H9 (cell line): ENCODE measurements around the gene IFI44. TPM values are rescaled to one million over a fixed set of nuclear protein-coding genes. Genes with fewer than 3 reads are reported as not detected.

Experiments used
- DNase-seq: peaks from one replicate; pipeline ENCODE4 v3.0.0-alpha.2; 2017
- H2AFZ ChIP-seq: one replicate; pipeline ENCODE4 v1.6.1; 2013; ENCODE audit warnings: mild to moderate bottlenecking, low read length, control low read depth, moderate library complexity
- H2AK5ac ChIP-seq: 2 replicates; pipeline ENCODE4 v1.6.1; 2013; ENCODE audit warnings: low read length, control low read depth, mixed read lengths; ENCODE audit not compliant: insufficient read length
- H2BK120ac ChIP-seq: one replicate; pipeline ENCODE4 v1.6.1; 2013; ENCODE audit warnings: low read depth, mild to moderate bottlenecking, low read length, control low read depth, inconsistent platforms; ENCODE audit not compliant: poor library complexity, severe bottlenecking
- H2BK12ac ChIP-seq: 2 replicates; pipeline ENCODE4 v1.6.1; 2013; ENCODE audit warnings: low read length, control low read depth, mixed read lengths, low read depth; ENCODE audit not compliant: insufficient read length
- H2BK15ac ChIP-seq: 2 replicates; pipeline ENCODE4 v1.6.1; 2013; ENCODE audit warnings: low read depth, low read length, control low read depth
- H2BK20ac ChIP-seq: one replicate; pipeline ENCODE4 v1.6.1; 2013; ENCODE audit warnings: low read depth, mild to moderate bottlenecking, low read length, control low read depth, inconsistent platforms; ENCODE audit not compliant: poor library complexity, severe bottlenecking
- H2BK5ac ChIP-seq: 2 replicates; pipeline ENCODE4 v1.6.1; 2013; ENCODE audit warnings: low read length, control low read depth, mixed read lengths; ENCODE audit not compliant: insufficient read length
- H3K14ac ChIP-seq: 2 replicates; pipeline ENCODE4 v1.6.1; 2013; ENCODE audit warnings: low read length, control low read depth; ENCODE audit not compliant: insufficient read depth
- H3K18ac ChIP-seq: 2 replicates; pipeline ENCODE4 v1.6.1; 2013; ENCODE audit warnings: low read depth, mild to moderate bottlenecking, mixed read lengths, low read length, control low read depth; ENCODE audit not compliant: insufficient read length
- H3K23ac ChIP-seq: 2 replicates; pipeline ENCODE4 v1.6.1; 2013; ENCODE audit warnings: low read length, control low read depth, mixed read lengths, low read depth; ENCODE audit not compliant: insufficient read length
- H3K23me2 ChIP-seq: 2 replicates; pipeline ENCODE4 v1.6.1; 2013; ENCODE audit warnings: low read depth, mild to moderate bottlenecking, mixed read lengths, low read length, control low read depth; ENCODE audit not compliant: insufficient read length, poor library complexity, severe bottlenecking
- H3K27ac ChIP-seq: 2 replicates; pipeline ENCODE4 v1.5.1; 2013; ENCODE audit warnings: low read length, control low read depth, mixed read lengths, low read depth; ENCODE audit not compliant: insufficient read length
- H3K27me3 ChIP-seq: 2 replicates; pipeline ENCODE4 v1.6.1; 2013; ENCODE audit warnings: low read length, control low read depth, inconsistent platforms; ENCODE audit not compliant: insufficient read depth
- H3K4ac ChIP-seq: 2 replicates; pipeline ENCODE4 v1.6.1; 2013; ENCODE audit warnings: low read depth, mild to moderate bottlenecking, control low read depth, inconsistent platforms, low read length, moderate library complexity
- H3K4me1 ChIP-seq: 2 replicates; pipeline ENCODE4 v1.6.1; 2013; ENCODE audit warnings: low read length, control low read depth, inconsistent platforms; ENCODE audit not compliant: insufficient read depth
- H3K4me2 ChIP-seq: 2 replicates; pipeline ENCODE4 v1.6.1; 2013; ENCODE audit warnings: low read length, control low read depth, mixed read lengths; ENCODE audit not compliant: insufficient read length, insufficient read depth
- H3K56ac ChIP-seq: 2 replicates; pipeline ENCODE4 v1.6.1; 2013; ENCODE audit warnings: low read depth, mild to moderate bottlenecking, mixed read lengths, low read length, control low read depth; ENCODE audit not compliant: insufficient read length
- H3K79me1 ChIP-seq: 2 replicates; pipeline ENCODE4 v1.6.1; 2013; ENCODE audit warnings: low read depth, mild to moderate bottlenecking, moderate library complexity, low read length, control low read depth, inconsistent platforms; ENCODE audit not compliant: insufficient read depth, poor library complexity, severe bottlenecking
- H3K79me2 ChIP-seq: 2 replicates; pipeline ENCODE4 v1.6.1; 2013; ENCODE audit warnings: low read length, control low read depth, inconsistent platforms; ENCODE audit not compliant: insufficient read depth
- H3K9ac ChIP-seq: 2 replicates; pipeline ENCODE4 v1.6.1; 2013; ENCODE audit warnings: low read length, control low read depth, mixed read lengths; ENCODE audit not compliant: insufficient read length; ENCODE audit errors: extremely low read depth
- H3K9me3 ChIP-seq: one replicate; pipeline ENCODE4 v1.6.1; 2013; ENCODE audit warnings: low read depth, low read length, inconsistent platforms; ENCODE audit not compliant: control insufficient read depth
- H3T11ph ChIP-seq: one replicate; pipeline ENCODE4 v1.6.1; 2013; ENCODE audit warnings: mild to moderate bottlenecking, low read length, control low read depth, inconsistent platforms
- H4K20me1 ChIP-seq: one replicate; pipeline ENCODE4 v1.6.1; 2013; ENCODE audit not compliant: control insufficient read depth, insufficient read length, insufficient read depth
- H4K5ac ChIP-seq: 2 replicates; pipeline ENCODE4 v1.6.1; 2013; ENCODE audit warnings: low read depth, mild to moderate bottlenecking, mixed read lengths, low read length, control low read depth; ENCODE audit not compliant: insufficient read length
- H4K8ac ChIP-seq: replicated peaks from 2 replicates; pipeline ENCODE4 v1.6.1; 2013; ENCODE audit warnings: low read length, control low read depth, mixed read lengths, low read depth; ENCODE audit not compliant: insufficient read length
- H4K91ac ChIP-seq: 2 replicates; pipeline ENCODE4 v1.6.1; 2013; ENCODE audit warnings: low read depth, mild to moderate bottlenecking, moderate library complexity, mixed read lengths, low read length, control low read depth; ENCODE audit not compliant: insufficient read length
- H3K27ac Mint-ChIP-seq, 3 experiments: 2 replicates in 2 of 3; 3 replicates in 1 of 3; pipeline ENCODE4 v1.8.0; 2020 to 2021; ENCODE audit warnings: mixed read lengths in 3 of 3, mild to moderate bottlenecking in 1 of 3, moderate library complexity in 1 of 3
- H3K27me3 Mint-ChIP-seq: 2 replicates; pipeline ENCODE4 v1.8.0; 2021; ENCODE audit warnings: low read depth, mild to moderate bottlenecking, moderate library complexity, mixed read lengths
- H3K36me3 Mint-ChIP-seq, 3 experiments: 2 replicates in 2 of 3; 3 replicates in 1 of 3; pipeline ENCODE4 v1.8.0; 2020 to 2021; ENCODE audit warnings: low read depth in 3 of 3, mixed read lengths in 3 of 3; ENCODE audit not compliant: insufficient read depth in 1 of 3
- H3K4me1 Mint-ChIP-seq, 2 experiments: 2 replicates each; pipeline ENCODE4 v1.8.0; 2020; ENCODE audit warnings: mixed read lengths in 2 of 2
- H3K4me3 Mint-ChIP-seq, 2 experiments: 2 replicates in 1 of 2; 3 replicates in 1 of 2; pipeline ENCODE4 v1.8.0; 2020 to 2021; ENCODE audit warnings: mild to moderate bottlenecking in 2 of 2, mixed read lengths in 2 of 2, moderate library complexity in 1 of 2
- H3K9me3 Mint-ChIP-seq, 2 experiments: 2 replicates in 1 of 2; 3 replicates in 1 of 2; pipeline ENCODE4 v1.8.0; 2020; ENCODE audit warnings: mild to moderate bottlenecking in 2 of 2, mixed read lengths in 2 of 2, moderate library complexity in 1 of 2
- WGBS: extraction: QIAGEN DNeasy Blood & Tissue Kit; methylation state at CpG from one replicate; pipeline ENCODE4 v1.1.7; 2013; ENCODE audit warnings: missing lambda C conversion rate, low lambda C conversion rate, mixed read lengths; ENCODE audit not compliant: insufficient read length; ENCODE audit errors: extremely low coverage; 5-methylcytosine and 5-hydroxymethylcytosine counted together
- total RNA-seq: library from RNA; stranded (reverse); gene quantifications from 2 replicates; pipeline ENCODE4 v1.2.1, GENCODE V29; 2021
- TF ChIP-seq, protein P1 (sequence below): fragments of 200-600 bp; sonication (generic); conservative IDR thresholded peaks from 3 replicates; pipeline ENCODE4 v1.8.0; 2021; ENCODE audit warnings: antibody characterized with exemption, mild to moderate bottlenecking

IFI44 gene
- total RNA-seq, 1 experiment from 2014 or later = not detected

DNA sequence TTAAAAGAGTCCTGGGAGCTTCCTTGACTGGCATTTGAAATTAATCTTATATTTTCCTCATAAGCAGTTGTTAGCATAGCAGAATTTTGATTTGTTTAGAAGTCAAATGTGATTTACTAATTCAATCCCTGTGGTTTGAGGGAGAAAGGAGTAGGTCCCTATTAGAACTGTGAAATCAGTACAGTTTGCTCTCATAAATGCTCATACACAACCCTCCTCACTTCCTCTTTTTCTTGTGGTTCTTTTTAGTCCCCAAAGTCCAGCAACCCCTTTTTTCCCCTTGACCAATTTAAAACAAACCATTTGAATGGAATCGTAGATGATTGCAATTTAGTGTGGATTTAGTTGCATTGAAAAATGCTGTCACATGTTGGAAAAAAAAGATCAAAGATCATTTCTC, 9.2 kb upstream of the IFI44 start:
- Histone ChIP-seq H3K79me2 (no peaks in the 10 kb centered on the region), H3K9me3 (no peaks in the 10 kb centered on the region), H4K8ac (no peak overlapping the region), H2BK20ac (no peak overlapping the region), H2BK12ac (no peak overlapping the region), H3T11ph (no peak overlapping the region), H2AFZ (no peak overlapping the region), H3K4me2 (no peak overlapping the region), H3K56ac (no peak overlapping the region), H2AK5ac (no peak overlapping the region), H3K27ac (no peak overlapping the region), H4K20me1 (no peaks in the 10 kb centered on the region), H2BK5ac (no peak overlapping the region), H3K14ac (no peak overlapping the region), H3K23ac (no peak overlapping the region), H3K79me1 (no peaks in the 10 kb centered on the region), H4K91ac (no peak overlapping the region), H2BK15ac (no peak overlapping the region), H3K27me3 (no peaks in the 10 kb centered on the region), H3K4me1 (no peaks in the 10 kb centered on the region), H3K4ac (no peak overlapping the region), H3K18ac (no peak overlapping the region), H3K23me2 (no peaks in the 10 kb centered on the region), H3K9ac (no peak overlapping the region), H4K5ac (no peak overlapping the region), H2BK120ac (no peak overlapping the region)
- no peak for DNase-seq
- no peaks in the 10 kb centered on the region for H3K4me1 Mint-ChIP-seq
- 0 out of 7 replicates have a peak, but pooled peaks cover 0 to 3% (median 0%) of the 10 kb centered on the region in 3 experiments for H3K36me3 Mint-ChIP-seq
- TF ChIP-seq, protein P1, sequence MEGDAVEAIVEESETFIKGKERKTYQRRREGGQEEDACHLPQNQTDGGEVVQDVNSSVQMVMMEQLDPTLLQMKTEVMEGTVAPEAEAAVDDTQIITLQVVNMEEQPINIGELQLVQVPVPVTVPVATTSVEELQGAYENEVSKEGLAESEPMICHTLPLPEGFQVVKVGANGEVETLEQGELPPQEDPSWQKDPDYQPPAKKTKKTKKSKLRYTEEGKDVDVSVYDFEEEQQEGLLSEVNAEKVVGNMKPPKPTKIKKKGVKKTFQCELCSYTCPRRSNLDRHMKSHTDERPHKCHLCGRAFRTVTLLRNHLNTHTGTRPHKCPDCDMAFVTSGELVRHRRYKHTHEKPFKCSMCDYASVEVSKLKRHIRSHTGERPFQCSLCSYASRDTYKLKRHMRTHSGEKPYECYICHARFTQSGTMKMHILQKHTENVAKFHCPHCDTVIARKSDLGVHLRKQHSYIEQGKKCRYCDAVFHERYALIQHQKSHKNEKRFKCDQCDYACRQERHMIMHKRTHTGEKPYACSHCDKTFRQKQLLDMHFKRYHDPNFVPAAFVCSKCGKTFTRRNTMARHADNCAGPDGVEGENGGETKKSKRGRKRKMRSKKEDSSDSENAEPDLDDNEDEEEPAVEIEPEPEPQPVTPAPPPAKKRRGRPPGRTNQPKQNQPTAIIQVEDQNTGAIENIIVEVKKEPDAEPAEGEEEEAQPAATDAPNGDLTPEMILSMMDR = no peak
- WGBS = no CpG with 5 or more reads among the region's 1 CpG
- H3K27ac Mint-ChIP-seq = no peak overlapping the region
- H3K27me3 Mint-ChIP-seq = peaks cover 2% of the 10 kb centered on the region; the same call in 1 of the 2 replicates
- no peak overlapping the region for H3K4me3 Mint-ChIP-seq
- peaks cover 0 to 4% of the 10 kb centered on the region in 2 experiments; a peak in 3 of 5 replicates for H3K9me3 Mint-ChIP-seq
